HUES48 (cell line): ENCODE results near the gene MEAK7.

Source experiments
- H3K27ac ChIP-seq: one replicate; pipeline ENCODE4 v1.7.0; 2013; ENCODE audit warnings: low read depth, low read length, inconsistent platforms
- H3K27me3 ChIP-seq: 2 replicates; pipeline ENCODE4 v1.6.1; 2013; ENCODE audit warnings: mild to moderate bottlenecking, low read length; ENCODE audit not compliant: control insufficient read depth, insufficient read depth
- H3K36me3 ChIP-seq: 2 replicates; pipeline ENCODE4 v1.6.1; 2013; ENCODE audit warnings: low read length; ENCODE audit not compliant: control insufficient read depth, insufficient read depth
- H3K4me1 ChIP-seq: 2 replicates; pipeline ENCODE4 v1.6.1; 2013; ENCODE audit warnings: mild to moderate bottlenecking, low read length; ENCODE audit not compliant: control insufficient read depth, insufficient read depth
- H3K4me3 ChIP-seq: 2 replicates; pipeline ENCODE4 v1.5.1; 2013; ENCODE audit warnings: mild to moderate bottlenecking, low read depth, low read length
- H3K9ac ChIP-seq: 2 replicates; pipeline ENCODE4 v1.6.1; 2013; ENCODE audit warnings: mild to moderate bottlenecking, low read depth, low read length, moderate library complexity
- H3K9me3 ChIP-seq: 2 replicates; pipeline ENCODE4 v1.6.1; 2013; ENCODE audit warnings: low read length; ENCODE audit not compliant: control insufficient read depth, insufficient read depth

Gene MEAK7

GRCh38 chr16:84511180-84511800 is 6.8 kb upstream of the MEAK7 start:
- no peak overlapping the region for H3K27ac ChIP-seq
- H3K9me3 ChIP-seq: no peaks in the 10 kb centered on the region
- H3K36me3 ChIP-seq: no peaks in the 10 kb centered on the region
- H3K4me3 ChIP-seq: no peak overlapping the region
- no peak overlapping the region for H3K9ac ChIP-seq
- no peaks in the 10 kb centered on the region for H3K27me3 ChIP-seq
- H3K4me1 ChIP-seq: peaks cover 5% of the 10 kb centered on the region; the same call in 1 of the 2 replicates

GRCh38 chr16:84509032-84509950 is 4.8 kb upstream of the MEAK7 start:
- H3K4me1 ChIP-seq: peaks cover 10% of the 10 kb centered on the region; the same call in 1 of the 2 replicates

GRCh38 chr16:84508502-84508901 is 4.0 kb upstream of the MEAK7 start:
- H3K36me3 ChIP-seq: no peaks in the 10 kb centered on the region
- no peak overlapping the region for H3K9ac ChIP-seq
- H3K27ac ChIP-seq: no peak overlapping the region
- H3K4me1 ChIP-seq: peaks cover 14% of the 10 kb centered on the region; the same call in 1 of the 2 replicates
- H3K4me3 ChIP-seq: no peak overlapping the region
- H3K27me3 ChIP-seq: no peaks in the 10 kb centered on the region
- no peaks in the 10 kb centered on the region for H3K9me3 ChIP-seq

More at GRCh38 chr16:84509032-84509950, 4.8 kb upstream of the MEAK7 start:
- H3K27me3 ChIP-seq: no peaks in the 10 kb centered on the region
- H3K9ac ChIP-seq: no peak overlapping the region
- no peaks in the 10 kb centered on the region for H3K36me3 ChIP-seq
- H3K9me3 ChIP-seq: no peaks in the 10 kb centered on the region
- H3K4me3 ChIP-seq: no peak overlapping the region
- no peak overlapping the region for H3K27ac ChIP-seq

- Histone ChIP-seq H3K4me3 (no peak overlapping the region), H3K4me1 (peaks cover 14% of the 10 kb centered on the region; the same call in 1 of the 2 replicates), H3K9me3 (no peaks in the 10 kb centered on the region), H3K36me3 (peaks cover 3% of the 10 kb centered on the region; the same call in 1 of the 2 replicates), H3K27ac (no peak overlapping the region), H3K9ac (no peak overlapping the region), H3K27me3 (no peaks in the 10 kb centered on the region)
These were observed 2.8 kb upstream of the MEAK7 start for GRCh38 chr16:84507011-84507982.

- Histone ChIP-seq H3K4me3 (peak overlapping the region; percentile 95; the same call in 1 of the 2 replicates), H3K27me3 (no peaks in the 10 kb centered on the region), H3K4me1 (peaks cover 9% of the 10 kb centered on the region; the same call in 1 of the 2 replicates), H3K9me3 (no peaks in the 10 kb centered on the region), H3K27ac (peak overlapping the region; percentile 60), H3K36me3 (peaks cover 6% of the 10 kb centered on the region; the same call in 1 of the 2 replicates), H3K9ac (peak overlapping the region; percentile 62)
These were observed 1.1 kb upstream of the MEAK7 start for GRCh38 chr16:84505249-84506187.

DNA sequence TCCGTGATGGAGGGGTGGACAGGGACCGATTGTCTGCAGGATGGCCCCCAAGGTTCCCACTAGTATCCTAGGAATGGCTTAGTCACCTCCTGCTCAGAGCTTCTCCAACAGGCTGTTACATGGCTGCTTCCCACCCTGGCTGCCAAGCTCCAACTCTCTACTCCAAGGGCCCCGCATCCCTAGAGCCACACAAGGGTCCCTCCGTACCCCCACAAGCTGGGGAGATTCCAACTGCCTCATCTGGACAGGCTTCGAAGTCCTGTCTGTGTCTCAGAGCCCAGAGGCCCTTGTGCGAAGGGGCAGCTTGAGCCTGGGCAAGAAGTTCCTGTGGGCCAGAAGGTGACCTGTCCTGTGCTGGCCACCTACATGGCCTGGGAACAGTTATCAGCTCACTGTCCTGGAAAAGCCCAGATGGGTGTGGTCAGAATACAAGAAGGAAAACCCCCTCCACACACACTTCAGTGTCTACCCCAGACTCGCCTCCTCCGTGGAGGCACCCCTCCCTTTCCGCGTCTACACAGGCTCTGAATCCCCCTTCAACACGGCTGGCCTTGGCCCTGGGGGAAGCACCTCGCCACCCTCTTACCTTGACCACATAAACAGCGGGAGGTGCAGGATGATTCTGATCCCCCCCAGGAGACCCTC is 586 bp downstream of the MEAK7 start:
- Histone ChIP-seq H3K9me3 (no peaks in the 10 kb centered on the region), H3K27ac (no peak overlapping the region), H3K4me1 (peaks cover 9% of the 10 kb centered on the region; the same call in 1 of the 2 replicates)

DNA sequence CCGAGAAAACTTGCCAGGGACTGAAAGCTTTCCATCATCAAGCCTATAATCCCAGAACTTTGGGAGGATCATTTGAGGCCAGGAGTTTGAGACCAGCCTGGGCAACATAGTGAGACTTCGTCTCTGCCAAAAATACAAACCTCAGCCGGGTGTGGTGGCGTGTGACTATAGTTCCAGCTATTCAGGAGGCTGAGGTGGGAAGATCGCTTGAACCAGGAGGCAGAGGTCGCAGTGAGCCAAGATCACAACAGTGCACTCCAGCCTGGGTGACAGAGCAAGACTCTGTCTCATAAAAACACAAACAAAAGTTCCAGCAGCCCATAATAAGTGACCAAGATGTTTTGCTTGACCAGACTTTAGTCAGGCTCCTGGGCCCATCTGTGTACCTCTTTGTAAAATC is 1.9 kb downstream of the MEAK7 start:
- Histone ChIP-seq H3K27me3 (no peaks in the 10 kb centered on the region), H3K36me3 (peaks cover 9% of the 10 kb centered on the region; the same call in 1 of the 2 replicates), H3K4me3 (no peak overlapping the region), H3K9ac (no peak overlapping the region), H3K9me3 (no peaks in the 10 kb centered on the region), H3K27ac (no peak overlapping the region), H3K4me1 (peaks cover 9% of the 10 kb centered on the region; the same call in 1 of the 2 replicates)

More for the DNA sequence above, 586 bp downstream of the MEAK7 start:
- peaks cover 6% of the 10 kb centered on the region; the same call in 1 of the 2 replicates for H3K36me3 ChIP-seq
- H3K27me3 ChIP-seq: no peaks in the 10 kb centered on the region
- H3K4me3 ChIP-seq: peak overlapping the region; percentile 95
- no peak overlapping the region for H3K9ac ChIP-seq

DNA sequence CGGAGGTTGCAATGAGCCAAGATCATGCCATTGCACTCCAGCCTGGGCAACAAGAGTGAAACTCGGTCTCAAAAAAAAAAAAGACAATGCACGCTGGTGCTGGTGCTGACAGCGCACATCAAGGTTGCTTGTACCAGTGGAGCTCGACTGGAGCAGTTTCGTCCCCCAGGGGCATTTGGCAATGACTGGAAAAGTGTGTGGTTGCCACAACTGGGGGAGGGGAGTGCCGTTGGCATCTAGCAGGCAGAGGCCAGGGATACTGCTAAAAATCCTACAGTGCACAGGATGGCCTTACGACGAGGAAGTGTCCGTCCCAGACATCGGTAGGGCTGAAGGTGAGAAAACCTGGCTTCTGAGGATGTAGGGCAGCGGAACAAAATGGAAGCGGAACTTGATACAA is 2.4 kb downstream of the MEAK7 start:
- Histone ChIP-seq H3K27ac (no peak overlapping the region), H3K9me3 (no peaks in the 10 kb centered on the region), H3K4me3 (no peak overlapping the region), H3K4me1 (peaks cover 9% of the 10 kb centered on the region; the same call in 1 of the 2 replicates), H3K27me3 (no peaks in the 10 kb centered on the region), H3K36me3 (peaks cover 14% of the 10 kb centered on the region; the same call in 1 of the 2 replicates), H3K9ac (no peak overlapping the region)

- Histone ChIP-seq H3K9ac (no peak overlapping the region), H3K27me3 (no peaks in the 10 kb centered on the region), H3K4me3 (no peak overlapping the region), H3K27ac (no peak overlapping the region), H3K4me1 (peaks cover 9% of the 10 kb centered on the region; the same call in 1 of the 2 replicates), H3K36me3 (peaks cover 22% of the 10 kb centered on the region; the same call in 1 of the 2 replicates), H3K9me3 (no peaks in the 10 kb centered on the region)
These were observed 3.3 kb downstream of the MEAK7 start for GRCh38 chr16:84501077-84501735.
